Measurements from ENCODE around the gene ZBTB32. TPM values are rescaled to one million over a fixed set of nuclear protein-coding genes. Genes with fewer than 3 reads are reported as not detected.

The ZBTB32 gene
- total and polyA plus RNA-seq, 2 of the 8 experiments (the other 6 are each of a cell fraction or from before 2014, with no cell fraction given) = 0.11 to 0.50 TPM

DNA sequence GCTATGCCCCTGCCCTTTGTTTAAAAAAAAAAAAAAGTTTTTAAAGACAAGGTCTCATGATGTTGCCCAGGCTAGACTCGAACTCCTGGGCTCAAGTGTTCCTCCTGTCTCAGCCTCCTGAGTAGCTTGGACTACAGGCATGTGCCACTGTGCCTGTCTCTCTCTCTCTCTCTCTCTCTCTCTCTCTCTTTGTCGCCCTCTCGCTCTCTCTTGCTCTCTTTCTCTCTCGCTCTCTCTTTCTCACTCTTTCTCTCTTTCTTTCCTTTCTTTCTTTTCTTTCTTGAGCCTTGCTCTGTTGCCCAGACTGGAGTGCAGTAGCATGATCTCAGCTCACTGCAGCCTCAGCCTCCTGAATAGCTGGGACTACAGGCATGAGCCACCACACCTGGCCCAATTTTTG, 48.8 kb upstream of the ZBTB32 start:
- H3K36me3 ChIP-seq (ENCODE audit: control insufficient read depth in 2 of 4, insufficient read depth in 4 of 4, low read length in 3 of 4) = peaks cover 9 to 54% (median 37%) of the 10 kb centered on the region in 4 experiments
- CTCF ChIA-PET (ENCODE audit: partially characterized antibody) = interaction anchor here (0.8 to 3.3 kb wide), 7 partner anchors 14 to 303 kb away, joined by 3 to 15 read pairs (median 3); no protein-coding TSS in a partner anchor

More for the DNA sequence above, 48.8 kb upstream of the ZBTB32 start:
- Histone ChIP-seq H3K79me1 (ENCODE audit: low read depth, low read length) (peaks cover 2% of the 10 kb centered on the region; the same call in 1 of the 2 replicates), H3K4ac (replicated peaks; ENCODE audit: insufficient read length, low read depth, low read length) (no peak overlapping the region), H3K4me1 (replicated peaks in 1 of 4; ENCODE audit: control insufficient read depth in 3 of 4, insufficient read depth in 4 of 4, low read length in 3 of 4) (no peaks in the 10 kb centered on the region), H2BK5ac (ENCODE audit: low read depth, low read length) (no peak overlapping the region), H3K14ac (ENCODE audit: insufficient read length) (no peak overlapping the region), H3K27me3 (replicated peaks in 1 of 4; ENCODE audit: control insufficient read depth in 3 of 4, extremely low read depth in 1 of 4, insufficient read depth in 3 of 4, low read length in 3 of 4) (no peaks in the 10 kb centered on the region), H3K27ac (ENCODE audit: low read depth, low read length) (no peak overlapping the region), H4K91ac (replicated peaks; ENCODE audit: insufficient read length, low read length) (no peak overlapping the region), H3K23ac (ENCODE audit: insufficient read length) (no peak overlapping the region), H3K23me2 (ENCODE audit: low read depth, low read length) (no peaks in the 10 kb centered on the region), H3K4me2 (ENCODE audit: insufficient read depth in 1 of 2, low read depth in 2 of 2, low read length in 2 of 2) (no peak overlapping the region), H3K18ac (ENCODE audit: extremely low read depth, low read length) (no peak overlapping the region), H2AK5ac (ENCODE audit: low read depth, low read length) (no peak overlapping the region), H4K8ac (ENCODE audit: extremely low read depth, insufficient read depth, low read length) (no peak overlapping the region), H4K5ac (ENCODE audit: insufficient read length, low read depth, low read length) (no peak overlapping the region), H2AFZ (ENCODE audit: low read length) (no peak overlapping the region), H3K79me2 (ENCODE audit: control insufficient read depth in 1 of 2, insufficient read depth in 2 of 2, low read length in 2 of 2) (0 out of 4 replicates have a peak, but pooled peaks cover 0 to 2% of the 10 kb centered on the region in 2 experiments), H2BK20ac (ENCODE audit: low read length) (no peak overlapping the region), H3K4me3 (ENCODE audit: extremely low read depth in 1 of 4, insufficient read depth in 2 of 4, low read depth in 3 of 4, low read length in 4 of 4) (no peak overlapping the region), H3K9ac (replicated peaks in 1 of 4; ENCODE audit: extremely low read depth in 1 of 4, low read depth in 3 of 4, low read length in 3 of 4) (no peak overlapping the region), H3K56ac (replicated peaks; ENCODE audit: insufficient read length, low read depth, low read length) (no peak overlapping the region), H2BK15ac (ENCODE audit: low read length) (no peak overlapping the region), H2BK120ac (replicated peaks; ENCODE audit: low read depth, low read length) (no peak overlapping the region), H2BK12ac (ENCODE audit: low read depth, low read length) (no peak overlapping the region), H3K9me3 (ENCODE audit: insufficient read depth in 2 of 2, low read depth in 1 of 2, low read length in 1 of 2) (peaks cover 0 to 2% of the 10 kb centered on the region in 2 experiments; a peak in 1 of 4 replicates), H4K20me1 (replicated peaks in 1 of 2; ENCODE audit: control insufficient read depth in 1 of 2, insufficient read depth in 2 of 2, low read length in 2 of 2) (peaks cover 0 to 16% of the 10 kb centered on the region in 2 experiments)
- FAIRE-seq (no peak), DNase-seq (ENCODE audit: low read depth in 1 of 2, low spot score in 2 of 2) (no peak)
- POLR2A ChIA-PET (ENCODE audit: partially characterized antibody) = interaction anchor here (0.6 kb wide), 2 partner anchors 16 to 70 kb away, joined by 3 read pairs; no protein-coding TSS in a partner anchor
- WGBS, 2 experiments (ENCODE audit: extremely low coverage in 1 of 2, insufficient coverage in 1 of 2, insufficient read length in 1 of 2, insufficient replicate concordance in 2 of 2, low coverage in 1 of 2, low lambda C conversion rate in 2 of 2, missing lambda C conversion rate in 1 of 2) = 65% methylated on average over 4 of the region's 4 CpGs; no CpG with 5 or more reads in 1 of the 2 experiments
- no peak for TF ChIP-seq SAP30 (IDR thresholded peaks at IDR 0.05; ENCODE audit: insufficient read depth, insufficient replicate concordance, low read length)
